ENCODE data around the gene HELZ. TPM values are rescaled to one million over a fixed set of nuclear protein-coding genes. Genes with fewer than 3 reads are reported as not detected.

Gene HELZ
- total and polyA plus RNA-seq, 2 of the 8 experiments (the other 6 are each of a cell fraction or from before 2014, with no cell fraction given): 10.0 to 48.7 TPM

DNA sequence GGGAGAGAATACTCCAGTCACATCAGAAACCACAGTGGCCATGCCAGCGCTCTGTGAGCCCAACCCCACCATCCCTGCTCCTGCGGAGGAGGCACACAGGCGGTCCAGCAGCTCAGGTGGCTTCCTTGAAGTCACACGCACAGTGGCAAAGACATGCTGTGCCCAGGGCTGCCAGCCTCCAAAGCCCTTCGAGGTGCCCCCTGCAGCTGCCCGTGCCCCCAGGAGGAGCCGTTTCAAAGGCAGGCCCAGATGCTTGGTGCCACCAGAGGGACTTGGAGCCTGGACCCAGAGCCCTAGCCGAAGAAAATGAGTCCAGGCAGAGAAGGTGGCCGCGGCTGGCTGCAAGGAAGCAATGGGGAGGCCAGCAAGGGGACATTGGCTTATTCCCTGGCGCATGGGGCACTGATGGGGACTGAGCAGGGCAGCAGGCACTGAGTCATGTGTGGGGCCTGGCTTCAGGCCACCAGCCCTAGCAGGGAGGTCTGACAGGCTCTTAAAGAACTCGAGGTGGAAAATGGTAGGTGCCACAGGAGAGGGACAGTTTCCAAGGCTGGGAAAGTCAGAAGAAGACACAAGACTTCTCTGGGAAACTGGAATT, 217.9 kb downstream of the HELZ start (continued):
- no peak for TF ChIP-seq CTBP2 (IDR thresholded peaks at IDR 0.05; ENCODE audit: borderline replicate concordance, insufficient read depth, insufficient read length, low read length)
- TF ChIP-seq SIN3A (conservative IDR thresholded peaks at IDR 0.05 in 1 of 2, IDR thresholded peaks at IDR 0.05 in 1 of 2; ENCODE audit: low read depth in 1 of 2, low read length in 2 of 2): no peak
- TF ChIP-seq, protein P1, sequence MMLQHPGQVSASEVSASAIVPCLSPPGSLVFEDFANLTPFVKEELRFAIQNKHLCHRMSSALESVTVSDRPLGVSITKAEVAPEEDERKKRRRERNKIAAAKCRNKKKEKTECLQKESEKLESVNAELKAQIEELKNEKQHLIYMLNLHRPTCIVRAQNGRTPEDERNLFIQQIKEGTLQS (IDR thresholded peaks at IDR 0.05; ENCODE audit: insufficient read depth, low read depth, low read length): no peak
- no peak for TF ChIP-seq GTF2F1 (IDR thresholded peaks at IDR 0.05; ENCODE audit: borderline replicate concordance, low read depth, low read length)
